HG03103 (cell line): ENCODE results near the gene MTCL1.

Experiments used
- ATAC-seq: cut with Tn5 transposase; IDR thresholded peaks from one replicate; pipeline ENCODE4 v1.9.1; 2021; ENCODE audit warnings: low read depth; ENCODE audit not compliant: unreplicated experiment

The MTCL1 gene

GRCh38 chr18:8787371-8787670 lies 82.0 kb downstream of the MTCL1 start:
- no peak for ATAC-seq

GRCh38 chr18:8787794-8788193 lies 82.4 kb downstream of the MTCL1 start:
- no peak for ATAC-seq

GRCh38 chr18:8788503-8789429 lies 83.4 kb downstream of the MTCL1 start:
- ATAC-seq, result no peak

- no peak for ATAC-seq
These were observed 85.9 kb downstream of the MTCL1 start for GRCh38 chr18:8791171-8791651.

DNA sequence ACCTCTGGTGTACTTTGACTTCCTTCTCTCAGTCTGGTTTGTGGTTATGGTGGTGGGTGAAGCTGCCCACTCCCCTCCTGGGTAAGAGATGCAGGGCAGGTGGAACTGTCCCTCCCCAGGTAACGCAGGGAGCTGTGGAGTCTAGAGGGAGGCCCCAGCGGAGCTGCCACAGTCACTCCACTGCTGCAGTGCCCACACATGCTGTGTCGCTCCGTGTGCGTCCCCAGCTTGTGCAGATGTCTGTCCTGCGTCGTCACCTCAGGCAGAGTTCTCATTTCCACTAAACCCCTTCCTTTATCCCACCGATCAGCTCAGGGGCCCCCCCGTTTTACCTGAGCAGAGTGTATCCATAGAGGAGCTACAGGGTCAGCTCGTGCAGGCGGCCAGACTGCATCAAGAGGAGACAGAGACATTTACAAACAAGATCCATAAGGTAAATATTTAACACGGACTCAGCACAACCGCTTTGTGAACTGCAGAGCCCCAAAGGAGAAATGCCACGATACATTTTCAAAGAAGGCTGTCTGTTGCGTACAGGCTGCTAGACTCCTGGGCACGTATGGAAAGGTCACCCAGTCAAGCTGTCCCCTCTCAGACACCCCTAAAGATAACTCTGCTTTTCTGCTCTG lies 87.4 kb downstream of the MTCL1 start:
- ATAC-seq, result no peak

- ATAC-seq, result no peak
These were observed 88.2 kb downstream of the MTCL1 start for GRCh38 chr18:8793445-8794155.

DNA sequence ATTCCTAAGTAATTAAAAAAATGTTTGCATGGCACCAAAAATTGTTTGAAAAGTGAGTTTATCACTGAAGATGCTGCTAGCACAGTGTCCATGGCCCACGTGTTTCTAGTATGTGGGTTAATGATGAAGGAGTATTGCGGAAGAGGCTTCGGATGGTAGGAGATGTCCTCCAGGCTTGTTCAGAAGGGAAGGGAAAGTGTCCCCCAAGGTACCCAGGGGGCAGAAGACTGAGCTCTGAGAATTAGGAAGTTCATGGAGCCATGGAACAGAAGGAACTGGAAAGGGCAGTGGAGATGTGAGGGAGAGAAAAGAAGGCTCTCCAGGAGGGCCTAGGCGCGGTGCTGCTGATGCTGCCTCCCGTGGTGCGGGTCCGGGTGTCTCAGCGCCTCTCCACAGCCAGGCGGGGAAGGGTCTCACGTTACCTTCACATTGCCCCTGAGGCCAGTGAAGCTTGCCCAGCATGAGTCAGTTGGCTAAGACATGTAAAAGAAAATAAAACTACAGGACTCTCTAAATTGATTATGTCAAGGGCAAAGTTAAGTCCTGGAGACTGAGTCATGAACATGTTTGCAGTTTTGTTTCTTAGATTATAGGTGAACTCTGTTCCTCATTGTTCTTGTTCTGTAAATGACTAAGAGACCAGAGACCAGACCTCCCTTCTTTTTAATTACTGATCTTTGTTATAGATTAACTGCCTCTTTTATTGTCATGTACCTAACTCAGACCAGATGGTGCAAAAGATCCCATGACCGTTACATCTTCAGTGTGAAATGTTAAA lies 89.0 kb downstream of the MTCL1 start:
- ATAC-seq, result no peak

GRCh38 chr18:8794934-8795280 lies 89.6 kb downstream of the MTCL1 start:
- ATAC-seq, result no peak

DNA sequence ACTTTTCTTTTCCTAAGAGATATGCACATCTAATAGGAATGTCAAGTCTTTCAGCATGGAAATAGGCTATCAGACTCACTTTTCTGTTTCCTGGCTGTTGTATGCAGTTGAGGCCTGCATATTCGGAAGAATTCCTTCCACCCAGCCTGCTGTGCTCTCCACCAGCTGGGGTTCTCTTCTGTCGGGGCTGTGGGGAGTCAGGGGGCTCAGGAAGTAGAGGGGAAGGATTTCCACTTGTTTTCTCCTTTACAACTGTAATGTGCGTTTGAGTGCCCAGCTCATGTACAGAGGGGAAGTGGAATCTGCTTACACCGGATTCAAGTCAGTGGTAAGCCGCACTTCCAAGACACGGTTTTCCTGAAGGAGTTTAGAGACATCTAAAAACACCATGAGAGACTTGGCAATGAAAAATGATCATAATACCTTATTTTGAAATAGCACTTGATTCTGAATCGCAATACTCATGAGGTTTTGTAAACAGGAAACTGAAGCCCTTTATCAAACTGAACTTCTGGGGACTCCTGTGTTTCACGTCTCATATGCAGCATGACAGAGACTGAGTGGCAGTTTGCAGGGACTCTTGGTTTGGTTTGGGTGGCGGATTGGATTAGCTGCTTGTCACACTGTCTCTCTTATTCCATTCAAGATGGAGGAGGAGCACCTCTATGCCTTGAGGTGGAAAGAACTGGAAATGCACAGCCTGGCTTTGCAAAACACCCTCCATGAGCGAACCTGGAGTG lies 90.4 kb downstream of the MTCL1 start:
- ATAC-seq, result no peak

- ATAC-seq, result no peak
These were observed 91.8 kb downstream of the MTCL1 start for GRCh38 chr18:8797206-8797605.

DNA sequence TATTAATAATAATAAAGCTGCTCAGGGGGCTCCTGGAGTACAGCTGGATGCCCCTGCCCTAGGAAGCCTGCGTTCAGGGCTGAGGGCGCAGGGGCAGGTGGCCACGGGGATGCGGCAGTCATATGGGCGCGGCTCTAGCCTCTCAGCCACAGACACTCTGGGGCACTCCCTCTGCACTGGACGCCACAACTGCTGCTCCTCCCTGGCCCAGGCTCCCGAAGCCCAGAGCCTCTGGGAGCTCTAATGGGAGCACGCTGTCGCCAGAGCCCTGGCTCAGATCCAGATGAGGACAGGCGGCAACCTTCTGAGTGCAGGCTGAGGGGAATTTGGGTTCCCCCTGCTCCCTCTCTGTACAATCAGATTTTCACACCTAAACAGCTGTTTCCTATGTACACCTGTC lies 93.6 kb downstream of the MTCL1 start:
- no peak for ATAC-seq

DNA sequence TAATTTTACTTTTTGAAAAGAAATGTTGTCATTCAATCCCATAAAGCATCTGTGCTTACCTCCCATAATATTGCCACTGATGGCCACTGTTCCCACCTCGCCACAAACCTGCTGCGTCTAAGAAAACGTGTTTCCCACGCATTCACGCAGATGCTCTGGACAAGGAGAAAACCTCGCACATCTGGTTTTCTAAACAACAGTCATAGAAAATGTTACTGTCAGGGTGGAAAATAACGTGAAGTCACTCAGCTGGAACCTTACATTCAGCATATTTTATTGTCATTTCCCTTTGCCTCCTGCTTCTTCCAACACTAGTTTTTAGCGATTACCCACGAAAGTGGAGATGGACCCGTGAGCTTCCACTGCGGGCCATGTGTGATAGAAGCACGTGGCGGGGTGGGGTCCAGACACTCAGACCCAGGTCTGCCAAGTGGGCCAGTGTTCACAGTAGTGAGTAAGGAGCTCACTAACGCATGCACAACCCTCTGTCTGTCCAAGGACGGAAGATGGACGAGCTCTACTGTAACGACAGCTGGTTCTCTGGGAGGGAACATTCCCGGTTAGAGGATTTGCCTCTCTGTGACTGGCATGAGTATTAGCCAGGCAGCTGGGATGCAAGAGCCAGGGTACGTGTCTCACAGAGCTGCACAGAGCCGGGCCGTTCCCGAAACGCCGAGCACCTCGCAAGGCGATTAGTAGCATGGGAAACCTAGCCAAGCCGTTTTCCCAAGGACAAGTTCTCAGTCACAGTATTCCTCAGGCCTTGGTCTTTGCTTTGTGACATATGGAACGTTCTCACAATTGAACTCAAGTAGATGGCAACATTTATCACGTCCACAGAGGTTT lies 94.5 kb downstream of the MTCL1 start:
- no peak for ATAC-seq

GRCh38 chr18:8800445-8800844 lies 95.1 kb downstream of the MTCL1 start:
- no peak for ATAC-seq

GRCh38 chr18:8800876-8801262 lies 95.5 kb downstream of the MTCL1 start:
- no peak for ATAC-seq

GRCh38 chr18:8801263-8801901 lies 96.0 kb downstream of the MTCL1 start:
- no peak for ATAC-seq

DNA sequence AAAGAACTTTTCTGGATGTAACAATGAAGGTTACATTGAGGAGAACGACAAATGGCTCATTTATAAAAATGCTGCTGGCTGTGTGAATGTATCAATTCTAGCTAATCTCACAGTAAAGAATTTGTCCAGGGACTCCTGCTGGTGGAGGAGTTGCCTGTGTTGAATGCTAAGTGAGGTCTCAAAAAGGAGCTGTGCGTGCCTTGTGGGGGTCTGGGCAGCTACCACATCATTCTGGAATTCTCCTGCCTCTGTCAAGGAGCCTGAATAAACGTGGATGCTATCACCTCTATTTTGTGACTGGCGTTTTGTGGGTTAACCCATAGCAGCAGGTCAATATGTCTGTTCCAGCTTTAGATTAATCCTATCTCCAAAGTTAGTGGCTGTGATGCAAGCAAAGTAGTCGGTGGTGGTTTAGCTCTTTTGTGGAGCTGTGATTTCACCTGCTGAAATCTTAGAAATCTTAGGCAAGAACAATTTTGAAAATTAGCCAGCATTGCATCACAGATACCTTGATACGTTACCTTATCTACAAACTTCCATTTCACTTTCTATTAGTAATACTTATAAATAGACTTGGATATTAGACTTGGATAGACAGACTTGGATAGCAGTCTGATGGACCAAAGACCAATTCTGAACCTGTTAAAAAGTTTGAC lies 96.8 kb downstream of the MTCL1 start:
- ATAC-seq, result no peak

- no peak for ATAC-seq
These were observed 97.9 kb downstream of the MTCL1 start for GRCh38 chr18:8803063-8803795.

- no peak for ATAC-seq
These were observed 98.6 kb downstream of the MTCL1 start for GRCh38 chr18:8803957-8804356.
